22Rv1 (cell line): ENCODE measurements around the gene PARP12.

Experiments used
- H3K27ac ChIP-seq: fragments of 450-650 bp; 2 replicates; pipeline ENCODE4 v1.5.1; 2017
- CTCF ChIP-seq: fragments of 450-650 bp; IDR thresholded peaks from 2 replicates; pipeline ENCODE4 v1.5.1; 2017; ENCODE audit warnings: mild to moderate bottlenecking
- ZFX ChIP-seq: fragments of 450-650 bp; IDR thresholded peaks from 2 replicates; pipeline ENCODE4 v1.6.1; 2017; ENCODE audit warnings: antibody characterized with exemption, borderline replicate concordance

Gene PARP12

DNA sequence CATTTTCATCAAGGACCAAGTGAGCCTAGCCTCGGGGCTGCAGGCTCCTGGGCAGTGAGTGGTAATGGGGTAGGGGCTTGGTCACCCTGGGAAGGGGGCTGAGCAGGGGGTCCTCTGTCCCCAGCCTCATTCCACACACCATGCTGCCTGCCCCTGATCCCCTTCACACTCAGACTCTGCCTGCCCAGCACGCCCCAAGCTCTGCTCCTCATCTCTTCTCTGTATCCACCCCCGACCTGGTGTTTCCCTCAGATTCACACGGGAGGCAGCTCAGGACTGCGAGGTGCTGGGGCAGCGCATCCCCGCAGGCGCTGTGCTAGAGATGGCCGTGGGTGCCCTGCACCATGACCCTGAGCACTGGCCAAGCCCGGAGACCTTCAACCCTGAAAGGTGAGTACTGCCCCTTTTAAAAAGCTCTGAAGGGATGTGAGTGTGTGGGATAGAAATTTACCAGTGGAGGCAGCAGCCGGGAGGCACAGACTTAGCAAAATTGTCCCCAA, 47.2 kb downstream of the PARP12 start:
- H3K27ac ChIP-seq, result no peak overlapping the region
- TF ChIP-seq ZFX (no peak), CTCF (no peak)

DNA sequence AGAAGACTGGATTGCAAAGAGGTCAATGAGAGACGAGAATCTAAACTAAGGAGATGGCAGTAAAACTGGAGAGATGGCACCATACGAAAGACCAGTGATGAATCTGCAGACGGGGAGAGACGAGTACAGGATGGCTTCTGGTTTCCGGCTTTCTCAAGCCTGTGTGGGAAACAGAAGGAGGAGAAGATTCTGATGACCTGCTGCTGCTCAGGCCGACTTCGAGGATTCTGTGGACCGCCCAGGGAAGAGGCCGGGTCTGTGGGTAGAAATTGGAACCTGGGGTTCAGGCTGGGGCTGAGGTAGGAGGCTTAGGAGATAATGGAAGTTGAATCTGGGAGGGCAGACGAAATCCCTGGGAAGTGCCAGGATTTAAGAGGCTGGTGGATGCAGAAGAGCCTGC, 48.6 kb downstream of the PARP12 start:
- H3K27ac ChIP-seq, result no peak overlapping the region
- TF ChIP-seq ZFX (no peak), CTCF (no peak)

GRCh38 chr7:140013676-140014075, 49.1 kb downstream of the PARP12 start:
- H3K27ac ChIP-seq, result no peak overlapping the region
- no peak for TF ChIP-seq ZFX
- no peak for TF ChIP-seq CTCF

- TF ChIP-seq CTCF, result no peak
- TF ChIP-seq ZFX, result no peak
- no peak overlapping the region for H3K27ac ChIP-seq
These were observed 52.4 kb downstream of the PARP12 start for GRCh38 chr7:140010194-140010895.

GRCh38 chr7:140009735-140010134, 53.0 kb downstream of the PARP12 start:
- H3K27ac ChIP-seq, result no peak overlapping the region

GRCh38 chr7:140008755-140009610, 53.8 kb downstream of the PARP12 start:
- no peak overlapping the region for H3K27ac ChIP-seq
- TF ChIP-seq CTCF, result no peak
- no peak for TF ChIP-seq ZFX

More at GRCh38 chr7:140009735-140010134, 53.0 kb downstream of the PARP12 start:
- no peak for TF ChIP-seq CTCF
- no peak for TF ChIP-seq ZFX

DNA sequence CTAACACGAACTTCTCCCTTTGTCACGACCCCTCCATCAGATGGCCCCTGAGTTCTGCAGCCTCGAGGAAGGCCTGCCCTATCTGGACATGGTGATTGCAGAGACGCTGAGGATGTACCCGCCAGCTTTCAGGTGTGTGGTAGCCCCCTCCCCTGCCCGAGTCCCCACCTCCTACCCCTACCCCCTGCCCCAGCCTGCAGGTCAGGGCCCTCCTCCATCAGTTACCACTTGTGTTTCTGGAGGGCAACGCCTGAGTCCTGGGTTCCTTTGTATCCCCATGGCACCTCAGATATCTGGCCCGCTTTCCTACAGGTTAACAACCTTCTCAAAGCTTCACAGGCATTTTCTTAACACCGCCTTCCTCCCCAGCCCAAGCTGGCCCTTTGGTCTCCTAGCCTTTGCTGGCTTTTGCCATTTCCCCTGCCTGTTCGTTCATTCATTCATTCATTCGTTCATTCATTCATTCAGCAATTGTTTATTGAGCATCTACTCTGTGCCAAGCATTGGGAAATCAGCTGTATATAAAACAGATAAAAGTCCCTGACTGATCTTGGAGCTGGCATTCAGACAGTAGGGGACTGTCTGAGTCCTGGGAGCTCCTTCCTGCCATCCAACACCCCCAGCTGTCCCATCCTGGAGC, 55.6 kb downstream of the PARP12 start:
- TF ChIP-seq CTCF, result no peak
- TF ChIP-seq ZFX, result no peak
- no peak overlapping the region for H3K27ac ChIP-seq
